Fibroblast of lung (primary cell): ENCODE results near the gene NAP1L1. TPM values are rescaled to one million over a fixed set of nuclear protein-coding genes. Genes with fewer than 3 reads are reported as not detected.

Source experiments
- DNase-seq, 2 donors: peaks; one replicate each; pipeline versions ENCODE4 v3.0.0 to v3.0.0-alpha.2; 2010; ENCODE audit warnings: low read depth in 2 of 2
- H2AFZ ChIP-seq: 2 replicates; pipeline ENCODE4 v1.5.1; 2012; ENCODE audit warnings: low read length, control low read depth, inconsistent platforms
- H3K27ac ChIP-seq: 2 replicates; pipeline ENCODE4 v1.5.1; 2011; ENCODE audit warnings: low read length, control low read depth; ENCODE audit not compliant: insufficient read depth
- H3K27me3 ChIP-seq: 2 replicates; pipeline ENCODE4 v1.5.1; 2011; ENCODE audit warnings: mild to moderate bottlenecking, low read length; ENCODE audit not compliant: control insufficient read depth, insufficient read depth
- H3K36me3 ChIP-seq: 2 replicates; pipeline ENCODE4 v1.5.1; 2011; ENCODE audit warnings: low read length; ENCODE audit not compliant: control insufficient read depth, insufficient read depth
- H3K4me1 ChIP-seq: 2 replicates; pipeline ENCODE4 v1.5.1; 2011; ENCODE audit warnings: low read length; ENCODE audit not compliant: control insufficient read depth, insufficient read depth; ENCODE audit errors: extremely low read depth
- H3K4me2 ChIP-seq: 2 replicates; pipeline ENCODE4 v1.5.1; 2011; ENCODE audit warnings: low read length, control low read depth; ENCODE audit not compliant: insufficient read depth; ENCODE audit errors: extremely low read depth
- H3K4me3 ChIP-seq, 4 experiments: fragments of 200-600 bp in 1 of 4; sonication (generic) in 1 of 4; replicated peaks in 1 of 4; 2 replicates each; pipeline ENCODE4 v1.5.1; 2011 to 2016; ENCODE audit warnings: low read length in 4 of 4, low read depth in 3 of 4, mild to moderate bottlenecking in 3 of 4, control low read depth in 2 of 4, inconsistent platforms in 1 of 4, mixed read lengths in 1 of 4; ENCODE audit not compliant: insufficient read depth in 1 of 4; ENCODE audit errors: control extremely low read depth in 1 of 4
- H3K79me2 ChIP-seq: 2 replicates; pipeline ENCODE4 v1.5.1; 2012; ENCODE audit warnings: mild to moderate bottlenecking, low read length, inconsistent platforms; ENCODE audit not compliant: control insufficient read depth, insufficient read depth
- H3K9ac ChIP-seq: 2 replicates; pipeline ENCODE4 v1.5.1; 2011; ENCODE audit warnings: mild to moderate bottlenecking, low read length, control low read depth; ENCODE audit not compliant: insufficient read depth
- H3K9me3 ChIP-seq: 2 replicates; pipeline ENCODE4 v1.5.1; 2012; ENCODE audit warnings: low read depth, low read length; ENCODE audit not compliant: control insufficient read depth, insufficient read depth
- H4K20me1 ChIP-seq: 2 replicates; pipeline ENCODE4 v1.5.1; 2011; ENCODE audit warnings: low read length; ENCODE audit not compliant: control insufficient read depth, insufficient read depth; ENCODE audit errors: extremely low read depth
- EZH2 ChIP-seq: IDR thresholded peaks from 2 replicates; pipeline ENCODE4 v1.5.1; 2012; ENCODE audit warnings: low read length, control low read depth, mild to moderate bottlenecking; ENCODE audit errors: missing control alignments
- polyA plus RNA-seq, 2 donors: library from polyadenylated mRNA; depleted of rRNA in 1 of 2; stranded (reverse) in 1 of 2; unstranded in 1 of 2; fragments of >200 nt; gene quantifications; 2 replicates each; pipeline ENCODE4 v1.2.1, GENCODE V29; 2011 to 2012; ENCODE audit warnings: missing spikeins in 1 of 2
- total RNA-seq: library from RNA; depleted of rRNA; stranded (reverse); fragments of >200 nt; gene quantifications from 2 replicates; pipeline ENCODE4 v1.2.1, GENCODE V29; 2014
- TF ChIP-seq, protein P1 (sequence below), 2 donors: IDR thresholded peaks in 1 of 2; conservative IDR thresholded peaks in 1 of 2; 1 replicate in 1 of 2; 2 replicates in 1 of 2; pipeline ENCODE4 v1.5.1; 2011 to 2012; ENCODE audit warnings: low read length in 2 of 2, control low read depth in 1 of 2, inconsistent platforms in 1 of 2, low read depth in 1 of 2, mild to moderate bottlenecking in 1 of 2

Gene NAP1L1
- total and polyA plus RNA-seq, 2 donors (not counting 1 experiment from before 2014, with no cell fraction given): 275 to 695 TPM

DNA sequence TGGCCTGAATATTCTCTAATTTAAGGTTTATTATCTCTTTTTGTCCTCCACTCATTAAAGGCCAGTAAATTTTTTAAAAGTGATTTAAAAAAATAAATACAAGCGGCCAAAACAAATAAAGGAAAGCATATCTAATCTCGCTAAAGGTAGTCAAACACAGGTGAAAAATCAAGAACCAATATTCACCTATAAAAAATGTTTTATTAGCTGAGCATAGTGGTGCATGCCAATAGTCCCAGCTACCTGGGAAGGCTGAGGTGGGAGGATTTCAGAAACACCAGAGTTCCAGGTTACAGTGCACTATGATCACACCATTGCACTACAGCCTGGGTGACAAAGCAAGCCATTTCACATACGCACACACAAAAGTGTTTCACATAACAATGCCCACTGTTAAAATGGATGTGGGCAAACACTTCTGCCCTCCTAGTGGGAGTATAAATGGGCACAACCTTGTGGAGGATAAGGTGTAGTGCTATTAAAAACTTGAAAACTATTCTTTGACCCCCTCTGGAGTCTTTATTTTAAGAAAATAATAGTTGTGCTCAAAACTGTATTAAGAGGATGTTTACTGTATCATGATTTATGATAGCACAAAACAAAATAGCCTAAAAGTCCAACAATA, 32.7 kb upstream of the NAP1L1 start:
- Histone ChIP-seq H3K9ac (no peak overlapping the region), H3K4me3 (no peak overlapping the region), H3K9me3 (no peaks in the 10 kb centered on the region), H2AFZ (no peak overlapping the region), H3K36me3 (no peaks in the 10 kb centered on the region), H3K27ac (no peak overlapping the region), H3K79me2 (no peaks in the 10 kb centered on the region), H3K4me1 (no peaks in the 10 kb centered on the region), H3K27me3 (no peaks in the 10 kb centered on the region), H4K20me1 (no peaks in the 10 kb centered on the region), H3K4me2 (no peak overlapping the region)
- no peak for TF ChIP-seq EZH2
- no peak for DNase-seq

DNA sequence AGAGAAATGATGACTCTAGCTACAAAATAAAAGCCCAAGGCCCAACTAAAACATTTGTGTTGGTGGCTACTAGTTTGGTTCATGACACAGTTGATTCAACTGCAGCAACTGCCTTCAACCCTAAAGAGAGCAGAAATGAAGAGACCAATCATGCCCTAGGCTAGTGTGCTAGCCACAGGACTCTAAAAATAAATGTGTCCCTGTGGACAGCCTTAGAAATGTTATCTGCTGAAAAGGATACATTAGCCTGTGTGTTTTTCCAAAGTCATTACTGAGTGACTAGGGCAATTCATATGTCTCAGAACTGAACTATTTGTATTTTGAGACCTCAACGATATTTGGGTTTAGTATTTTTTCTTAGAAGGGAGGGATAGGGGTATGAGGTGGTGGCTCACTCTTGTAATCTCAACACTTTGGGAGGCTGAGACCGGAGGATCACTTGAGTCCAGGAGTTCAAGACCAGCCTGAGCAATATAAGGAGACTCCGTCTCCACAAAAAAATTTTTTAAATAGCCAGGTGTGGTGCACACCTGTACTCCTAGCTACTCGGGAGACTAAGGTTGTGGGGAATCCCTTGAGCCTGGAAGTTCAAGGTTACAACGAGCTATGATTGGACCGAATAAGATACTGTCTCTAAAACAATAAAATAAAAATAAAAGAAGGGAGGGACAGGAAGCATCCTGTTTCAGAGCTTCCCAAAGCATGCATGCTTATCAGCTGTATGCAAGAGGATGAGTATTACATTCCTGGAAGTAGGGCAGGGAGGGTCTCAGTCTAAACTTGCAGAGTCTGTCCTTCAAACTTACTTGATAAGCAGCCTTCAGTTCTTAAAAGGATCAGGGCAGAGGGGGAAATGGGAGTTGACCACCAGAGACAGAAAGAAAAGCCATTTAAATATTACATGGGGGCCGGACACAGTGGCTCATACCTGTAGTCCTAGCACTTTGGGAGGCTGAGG, 29.6 kb upstream of the NAP1L1 start:
- Histone ChIP-seq H3K27ac (no peak overlapping the region), H3K9me3 (no peaks in the 10 kb centered on the region), H2AFZ (no peak overlapping the region), H3K4me3 (no peak overlapping the region), H4K20me1 (no peaks in the 10 kb centered on the region), H3K79me2 (no peaks in the 10 kb centered on the region), H3K9ac (no peak overlapping the region), H3K36me3 (no peaks in the 10 kb centered on the region), H3K4me2 (no peak overlapping the region), H3K4me1 (no peaks in the 10 kb centered on the region), H3K27me3 (no peaks in the 10 kb centered on the region)
- TF ChIP-seq EZH2: no peak
- TF ChIP-seq, protein P1, sequence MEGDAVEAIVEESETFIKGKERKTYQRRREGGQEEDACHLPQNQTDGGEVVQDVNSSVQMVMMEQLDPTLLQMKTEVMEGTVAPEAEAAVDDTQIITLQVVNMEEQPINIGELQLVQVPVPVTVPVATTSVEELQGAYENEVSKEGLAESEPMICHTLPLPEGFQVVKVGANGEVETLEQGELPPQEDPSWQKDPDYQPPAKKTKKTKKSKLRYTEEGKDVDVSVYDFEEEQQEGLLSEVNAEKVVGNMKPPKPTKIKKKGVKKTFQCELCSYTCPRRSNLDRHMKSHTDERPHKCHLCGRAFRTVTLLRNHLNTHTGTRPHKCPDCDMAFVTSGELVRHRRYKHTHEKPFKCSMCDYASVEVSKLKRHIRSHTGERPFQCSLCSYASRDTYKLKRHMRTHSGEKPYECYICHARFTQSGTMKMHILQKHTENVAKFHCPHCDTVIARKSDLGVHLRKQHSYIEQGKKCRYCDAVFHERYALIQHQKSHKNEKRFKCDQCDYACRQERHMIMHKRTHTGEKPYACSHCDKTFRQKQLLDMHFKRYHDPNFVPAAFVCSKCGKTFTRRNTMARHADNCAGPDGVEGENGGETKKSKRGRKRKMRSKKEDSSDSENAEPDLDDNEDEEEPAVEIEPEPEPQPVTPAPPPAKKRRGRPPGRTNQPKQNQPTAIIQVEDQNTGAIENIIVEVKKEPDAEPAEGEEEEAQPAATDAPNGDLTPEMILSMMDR (conservative IDR thresholded peaks at IDR 0.05 in 1 of 2, IDR thresholded peaks at IDR 0.05 in 1 of 2; ENCODE audit: low read depth in 1 of 2, low read length in 2 of 2): no peak
- no peak for DNase-seq

DNA sequence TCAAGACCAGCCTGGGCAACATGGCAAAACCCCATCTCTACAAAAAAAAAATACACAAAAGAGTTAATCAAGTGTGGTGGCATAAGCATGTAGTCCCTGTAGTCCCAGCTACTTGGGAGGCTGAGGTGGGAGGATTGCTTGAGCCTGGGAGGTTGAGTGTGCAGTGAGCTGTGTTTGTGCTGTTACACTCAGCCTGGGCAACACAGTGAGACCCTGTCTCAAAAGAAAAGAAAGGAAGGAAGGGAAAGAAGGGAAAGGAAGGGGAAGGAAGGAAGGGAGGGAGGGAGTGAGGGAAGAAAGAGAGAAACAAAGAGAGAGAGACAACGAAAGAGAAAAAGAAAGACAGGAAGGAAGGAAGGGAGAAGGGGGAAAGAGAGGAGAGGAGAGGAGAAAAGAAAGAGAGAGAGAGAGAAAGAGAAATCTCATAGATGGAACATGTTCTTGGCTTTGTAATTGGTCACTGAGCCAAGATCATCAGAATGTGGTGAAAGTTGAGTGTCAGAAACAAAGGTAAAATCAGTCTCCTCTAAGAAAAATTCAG, 26.8 kb upstream of the NAP1L1 start:
- Histone ChIP-seq H3K79me2 (no peaks in the 10 kb centered on the region), H3K36me3 (no peaks in the 10 kb centered on the region), H4K20me1 (no peaks in the 10 kb centered on the region), H3K27me3 (no peaks in the 10 kb centered on the region), H3K27ac (no peak overlapping the region), H3K4me3 (no peak overlapping the region), H2AFZ (no peak overlapping the region), H3K4me2 (no peak overlapping the region), H3K4me1 (no peaks in the 10 kb centered on the region), H3K9ac (no peak overlapping the region), H3K9me3 (no peaks in the 10 kb centered on the region)
- TF ChIP-seq EZH2: no peak
- TF ChIP-seq, protein P1 (conservative IDR thresholded peaks at IDR 0.05 in 1 of 2, IDR thresholded peaks at IDR 0.05 in 1 of 2; ENCODE audit: low read depth in 1 of 2, low read length in 2 of 2): no peak
- no peak for DNase-seq
